ENCODE data around the gene GAL3ST2. TPM values are rescaled to one million over a fixed set of nuclear protein-coding genes. Genes with fewer than 3 reads are reported as not detected.

The GAL3ST2 gene
- total and polyA plus RNA-seq, 3 donors from 2014 or later, result 0.54 to 4.3 (median 2.8) TPM

DNA sequence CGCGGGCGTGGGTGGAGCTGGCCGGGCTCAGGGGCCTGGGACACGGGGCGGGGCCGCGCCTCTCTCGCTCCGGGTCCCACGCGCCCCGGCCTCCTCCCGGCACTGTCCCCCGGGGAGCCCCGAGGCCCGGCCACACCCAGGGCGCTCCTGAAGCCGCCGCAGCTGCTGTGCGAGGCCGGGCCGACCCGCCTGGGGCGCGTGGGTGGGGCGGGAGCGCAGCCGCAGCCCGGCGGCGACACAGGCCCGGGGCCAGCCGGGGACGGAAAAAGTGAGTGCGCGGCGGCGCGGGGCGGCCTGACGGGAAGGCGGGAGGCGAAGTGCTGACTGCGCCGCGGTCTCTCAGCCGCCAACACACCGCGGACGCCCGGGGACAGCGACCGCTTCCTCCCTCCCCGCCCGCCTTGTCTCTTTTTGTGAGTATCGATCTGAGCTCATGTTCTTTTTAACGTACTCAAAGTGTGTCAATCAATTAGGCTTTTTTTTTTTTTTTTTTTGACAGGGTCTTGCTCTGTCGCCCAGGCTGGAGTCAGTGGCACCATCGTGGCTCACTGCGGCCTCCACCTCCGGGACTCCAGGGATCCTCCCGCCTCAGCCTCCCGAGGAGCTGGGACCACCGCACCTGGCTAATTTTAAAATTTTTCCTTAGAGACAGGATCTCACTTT is 67.6 kb downstream of the GAL3ST2 start:
- Histone ChIP-seq H3K36me3 (ENCODE audit: low read depth, missing control alignments) (no peaks in the 10 kb centered on the region), H3K27me3 (no peaks in the 10 kb centered on the region), H3K9me3 (no peaks in the 10 kb centered on the region), H3K4me1 (peaks cover 12% of the 10 kb centered on the region), H3K4me3 (peak overlapping the region; percentile 23 to 37), H3K27ac (peak overlapping the region; percentile 41 to 50)
- peak; percentile 66 for DNase-seq
- no peak for TF ChIP-seq POLR2A (IDR thresholded peaks at IDR 0.05)
- TF ChIP-seq, protein P1, sequence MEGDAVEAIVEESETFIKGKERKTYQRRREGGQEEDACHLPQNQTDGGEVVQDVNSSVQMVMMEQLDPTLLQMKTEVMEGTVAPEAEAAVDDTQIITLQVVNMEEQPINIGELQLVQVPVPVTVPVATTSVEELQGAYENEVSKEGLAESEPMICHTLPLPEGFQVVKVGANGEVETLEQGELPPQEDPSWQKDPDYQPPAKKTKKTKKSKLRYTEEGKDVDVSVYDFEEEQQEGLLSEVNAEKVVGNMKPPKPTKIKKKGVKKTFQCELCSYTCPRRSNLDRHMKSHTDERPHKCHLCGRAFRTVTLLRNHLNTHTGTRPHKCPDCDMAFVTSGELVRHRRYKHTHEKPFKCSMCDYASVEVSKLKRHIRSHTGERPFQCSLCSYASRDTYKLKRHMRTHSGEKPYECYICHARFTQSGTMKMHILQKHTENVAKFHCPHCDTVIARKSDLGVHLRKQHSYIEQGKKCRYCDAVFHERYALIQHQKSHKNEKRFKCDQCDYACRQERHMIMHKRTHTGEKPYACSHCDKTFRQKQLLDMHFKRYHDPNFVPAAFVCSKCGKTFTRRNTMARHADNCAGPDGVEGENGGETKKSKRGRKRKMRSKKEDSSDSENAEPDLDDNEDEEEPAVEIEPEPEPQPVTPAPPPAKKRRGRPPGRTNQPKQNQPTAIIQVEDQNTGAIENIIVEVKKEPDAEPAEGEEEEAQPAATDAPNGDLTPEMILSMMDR (IDR thresholded peaks at IDR 0.05), result no peak
- 7 to 15% methylated on average over 23 to 50 of the region's 65 CpGs for WGBS, 2 donors
- intact Hi-C loops (cut with DNase I; ENCODE audit: low total_unique reads), result no loop called here

DNA sequence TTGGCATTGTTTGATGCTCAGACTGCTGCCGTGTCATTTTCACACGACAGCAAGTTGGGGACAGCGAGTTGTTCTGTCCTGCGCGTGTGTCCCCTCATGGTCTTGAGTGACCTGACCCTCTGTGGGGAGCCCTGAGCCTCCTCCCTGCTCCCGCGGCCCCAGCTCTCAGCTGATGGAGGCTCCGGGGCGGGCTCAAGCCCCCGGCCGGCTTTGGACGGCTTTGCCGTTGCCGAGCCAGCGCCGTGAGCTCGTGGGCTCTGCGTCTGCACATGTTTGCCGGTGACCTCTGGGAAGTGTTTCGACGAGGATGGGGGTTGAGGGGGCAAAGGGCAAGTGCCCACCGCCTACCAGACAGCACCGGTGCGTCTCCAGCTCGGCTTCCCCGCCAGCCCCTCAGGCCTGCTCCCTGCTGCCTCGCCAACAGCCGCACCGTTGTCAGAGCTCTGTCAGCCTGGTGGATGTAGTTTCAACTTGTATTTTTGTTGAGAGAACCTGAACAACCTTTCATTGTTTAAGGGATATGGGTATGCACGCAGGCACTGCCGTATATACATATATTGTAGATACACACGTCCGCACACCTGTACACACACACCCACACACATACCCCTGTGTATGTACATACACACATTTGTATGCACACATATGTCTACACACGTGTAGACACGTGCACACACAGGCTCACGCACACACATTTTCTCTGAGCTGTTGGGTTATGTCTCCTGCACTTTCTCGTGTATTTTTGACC is 68.4 kb downstream of the GAL3ST2 start:
- no peaks in the 10 kb centered on the region for H3K9me3 ChIP-seq
- peaks cover 12% of the 10 kb centered on the region for H3K4me1 ChIP-seq
- intact Hi-C loops (cut with DNase I; ENCODE audit: low total_unique reads), result no loop called here
- 58 to 65% methylated on average over 10 to 37 of the region's 37 CpGs for WGBS, 2 donors
- H3K27me3 ChIP-seq, result no peaks in the 10 kb centered on the region
- H3K27ac ChIP-seq, result peak overlapping the region in 1 of 2 donors; percentile 41
- no peak overlapping the region for H3K4me3 ChIP-seq
- TF ChIP-seq, protein P1 (IDR thresholded peaks at IDR 0.05), result no peak
- TF ChIP-seq POLR2A (IDR thresholded peaks at IDR 0.05), result no peak
- DNase-seq, result peak; percentile 13
- no peaks in the 10 kb centered on the region for H3K36me3 ChIP-seq (ENCODE audit: low read depth, missing control alignments)

DNA sequence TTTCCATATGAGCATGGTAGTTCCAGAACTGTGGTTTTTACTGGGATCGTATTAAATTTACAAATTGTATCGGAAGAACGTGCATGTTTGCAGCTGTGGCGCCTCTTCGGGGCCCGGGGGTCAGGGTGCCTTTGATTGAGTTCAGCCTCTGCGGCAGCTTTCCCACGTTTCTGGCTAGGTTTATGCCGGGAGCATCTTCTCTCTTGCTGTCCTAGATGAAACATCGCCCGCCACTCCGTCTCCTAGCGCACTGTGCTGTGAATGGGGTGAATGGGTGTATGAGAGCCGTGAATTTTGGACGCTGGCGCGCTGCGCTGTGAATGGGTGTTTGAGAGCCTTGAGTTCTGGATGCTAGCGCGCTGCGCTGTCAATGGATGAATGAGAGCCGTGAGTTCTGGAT is 69.8 kb downstream of the GAL3ST2 start:
- peaks cover 12% of the 10 kb centered on the region for H3K4me1 ChIP-seq
- H3K36me3 ChIP-seq (ENCODE audit: low read depth, missing control alignments), result no peaks in the 10 kb centered on the region
- 65 to 78% methylated on average over 22 of the region's 22 CpGs for WGBS, 2 donors
- no peak overlapping the region for H3K4me3 ChIP-seq
- no peak overlapping the region for H3K27ac ChIP-seq
- DNase-seq, result peak; percentile 12
- intact Hi-C loops (cut with DNase I; ENCODE audit: low total_unique reads), result no loop called here
- no peak for TF ChIP-seq POLR2A (IDR thresholded peaks at IDR 0.05)
- TF ChIP-seq, protein P1 (IDR thresholded peaks at IDR 0.05), result no peak
- H3K27me3 ChIP-seq, result no peaks in the 10 kb centered on the region
- H3K9me3 ChIP-seq, result no peaks in the 10 kb centered on the region

DNA sequence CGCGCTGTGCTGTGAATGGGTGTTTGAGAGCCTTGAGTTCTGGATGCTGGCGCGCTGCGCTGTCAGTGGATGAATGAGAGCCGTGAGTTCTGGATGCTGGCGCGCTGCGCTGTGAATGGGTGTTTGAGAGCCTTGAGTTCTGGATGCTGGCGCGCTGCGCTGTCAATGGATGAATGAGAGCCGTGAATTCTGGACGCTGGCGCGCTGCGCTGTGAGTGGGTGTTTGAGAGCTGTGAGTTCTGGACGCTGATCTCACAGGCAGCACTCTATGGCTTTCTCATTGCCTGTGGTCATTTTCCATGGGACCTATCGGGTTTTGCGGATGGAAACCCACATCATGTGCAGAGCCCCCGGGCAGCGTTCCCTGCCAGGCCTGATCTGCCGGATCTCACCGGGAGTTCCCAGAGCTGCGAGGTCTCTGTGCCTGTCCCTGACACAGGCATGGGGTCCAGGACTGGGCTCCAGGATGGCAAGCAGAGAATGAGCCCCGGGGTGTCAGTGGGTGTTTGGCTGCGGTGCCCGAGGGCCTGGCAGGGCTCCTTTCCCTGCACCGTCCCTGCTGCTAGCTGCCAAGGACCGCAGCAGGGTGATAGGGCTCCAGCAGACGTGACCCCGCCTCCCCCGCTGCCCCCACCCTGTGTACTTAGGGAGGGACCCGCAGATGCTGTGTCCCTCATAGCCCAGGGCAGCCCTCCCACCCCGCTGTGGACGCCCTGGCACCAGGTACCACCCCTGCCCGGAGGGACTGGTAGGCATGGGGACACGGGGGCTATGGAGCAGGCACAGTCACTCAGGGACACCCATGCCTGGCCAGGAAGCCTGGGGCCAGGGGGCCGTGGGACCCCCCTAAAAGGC is 72.4 kb downstream of the GAL3ST2 start:
- intact Hi-C loops (cut with DNase I; ENCODE audit: low total_unique reads), result no loop called here
- no peaks in the 10 kb centered on the region for H3K36me3 ChIP-seq (ENCODE audit: low read depth, missing control alignments)
- no peak for TF ChIP-seq POLR2A (IDR thresholded peaks at IDR 0.05)
- TF ChIP-seq, protein P1 (IDR thresholded peaks at IDR 0.05), result no peak
- 46 to 82% methylated on average over 18 to 27 of the region's 39 CpGs for WGBS, 2 donors
- DNase-seq, result peak; percentile 14
- H3K9me3 ChIP-seq, result no peaks in the 10 kb centered on the region
- no peak overlapping the region for H3K27ac ChIP-seq
- H3K27me3 ChIP-seq, result no peaks in the 10 kb centered on the region
- H3K4me3 ChIP-seq, result no peak overlapping the region
- H3K4me1 ChIP-seq, result peaks cover 8% of the 10 kb centered on the region
